ENCODE data around the gene PTTG1IP2.

Gene PTTG1IP2

GRCh38 chr7:90483251-90483650 is 13.8 kb downstream of the PTTG1IP2 start:
- DNase-seq: no peak
- WGBS (ENCODE audit: insufficient coverage): 100% methylated on average over 1 of the region's 1 CpG

GRCh38 chr7:90484706-90485105 is 15.3 kb downstream of the PTTG1IP2 start:
- Histone ChIP-seq H3K36me3 (ENCODE audit: control insufficient read depth in 4 of 4, insufficient read depth in 4 of 4, low read length in 3 of 4) (no peaks in the 10 kb centered on the region), H3K4me3 (ENCODE audit: control insufficient read depth in 1 of 7, extremely low read depth in 1 of 7, insufficient read depth in 4 of 7, low read depth in 2 of 7, low read length in 6 of 7) (no peak overlapping the region), H3K9me3 (ENCODE audit: control extremely low read depth in 1 of 5, control insufficient read depth in 4 of 5, insufficient read depth in 2 of 5, low read depth in 1 of 5, low read length in 4 of 5) (no peaks in the 10 kb centered on the region), H3K4me1 (ENCODE audit: control extremely low read depth in 1 of 4, control insufficient read depth in 4 of 4, insufficient read depth in 4 of 4, low read length in 3 of 4) (no peaks in the 10 kb centered on the region), H3K27ac (ENCODE audit: insufficient read depth in 1 of 2, low read depth in 1 of 2, low read length in 2 of 2, poor library complexity in 1 of 2, severe bottlenecking in 2 of 2) (no peak overlapping the region), H3K27me3 (replicated peaks in 2 of 5; ENCODE audit: control insufficient read depth in 4 of 5, insufficient read depth in 5 of 5, low read length in 4 of 5) (peaks cover 0 to 2% (median 0%) of the 10 kb centered on the region in 5 experiments)
- no peak for DNase-seq
- CTCF ChIA-PET: no interaction called here
- POLR2A ChIA-PET: no interaction called here

More at GRCh38 chr7:90483251-90483650, 13.8 kb downstream of the PTTG1IP2 start:
- Histone ChIP-seq H3K36me3 (ENCODE audit: control insufficient read depth in 4 of 4, insufficient read depth in 4 of 4, low read length in 3 of 4) (no peaks in the 10 kb centered on the region), H3K27ac (ENCODE audit: insufficient read depth in 1 of 2, low read depth in 1 of 2, low read length in 2 of 2, poor library complexity in 1 of 2, severe bottlenecking in 2 of 2) (no peak overlapping the region), H3K27me3 (replicated peaks in 2 of 5; ENCODE audit: control insufficient read depth in 4 of 5, insufficient read depth in 5 of 5, low read length in 4 of 5) (peaks cover 0 to 2% (median 0%) of the 10 kb centered on the region in 5 experiments), H3K4me3 (ENCODE audit: control insufficient read depth in 1 of 7, extremely low read depth in 1 of 7, insufficient read depth in 4 of 7, low read depth in 2 of 7, low read length in 6 of 7) (no peak overlapping the region), H3K4me1 (ENCODE audit: control extremely low read depth in 1 of 4, control insufficient read depth in 4 of 4, insufficient read depth in 4 of 4, low read length in 3 of 4) (no peaks in the 10 kb centered on the region), H3K9me3 (ENCODE audit: control extremely low read depth in 1 of 5, control insufficient read depth in 4 of 5, insufficient read depth in 2 of 5, low read depth in 1 of 5, low read length in 4 of 5) (no peaks in the 10 kb centered on the region)
- CTCF ChIA-PET: no interaction called here
- POLR2A ChIA-PET: interaction anchor here (0.6 kb wide), 1 partner anchor 59 kb away, joined by 4 read pairs; no protein-coding TSS in a partner anchor

GRCh38 chr7:90485734-90486316 is 16.4 kb downstream of the PTTG1IP2 start:
- Histone ChIP-seq H3K4me3 (ENCODE audit: control insufficient read depth in 1 of 7, extremely low read depth in 1 of 7, insufficient read depth in 4 of 7, low read depth in 2 of 7, low read length in 6 of 7) (no peak overlapping the region), H3K4me1 (ENCODE audit: control extremely low read depth in 1 of 4, control insufficient read depth in 4 of 4, insufficient read depth in 4 of 4, low read length in 3 of 4) (no peaks in the 10 kb centered on the region), H3K36me3 (ENCODE audit: control insufficient read depth in 4 of 4, insufficient read depth in 4 of 4, low read length in 3 of 4) (no peaks in the 10 kb centered on the region), H3K9me3 (ENCODE audit: control extremely low read depth in 1 of 5, control insufficient read depth in 4 of 5, insufficient read depth in 2 of 5, low read depth in 1 of 5, low read length in 4 of 5) (no peaks in the 10 kb centered on the region), H3K27ac (ENCODE audit: insufficient read depth in 1 of 2, low read depth in 1 of 2, low read length in 2 of 2, poor library complexity in 1 of 2, severe bottlenecking in 2 of 2) (no peak overlapping the region), H3K27me3 (replicated peaks in 2 of 5; ENCODE audit: control insufficient read depth in 4 of 5, insufficient read depth in 5 of 5, low read length in 4 of 5) (peaks cover 0 to 2% (median 0%) of the 10 kb centered on the region in 5 experiments)
- DNase-seq: peak in 2 of 3 donors; percentile 4 to 13
- WGBS (ENCODE audit: insufficient coverage): 87% methylated on average over 6 of the region's 6 CpGs
- ChIA-PET CTCF (no interaction called here), POLR2A (no interaction called here)

- no peak overlapping the region for H3K27ac ChIP-seq (ENCODE audit: insufficient read depth in 1 of 2, low read depth in 1 of 2, low read length in 2 of 2, poor library complexity in 1 of 2, severe bottlenecking in 2 of 2)
- DNase-seq: no peak
- H3K4me3 ChIP-seq (ENCODE audit: control insufficient read depth in 1 of 7, extremely low read depth in 1 of 7, insufficient read depth in 4 of 7, low read depth in 2 of 7, low read length in 6 of 7): no peak overlapping the region
- ChIA-PET POLR2A (no interaction called here), CTCF (no interaction called here)
- no peaks in the 10 kb centered on the region for H3K4me1 ChIP-seq (ENCODE audit: control extremely low read depth in 1 of 4, control insufficient read depth in 4 of 4, insufficient read depth in 4 of 4, low read length in 3 of 4)
- H3K9me3 ChIP-seq (ENCODE audit: control extremely low read depth in 1 of 5, control insufficient read depth in 4 of 5, insufficient read depth in 2 of 5, low read depth in 1 of 5, low read length in 4 of 5): no peaks in the 10 kb centered on the region
- no peaks in the 10 kb centered on the region for H3K36me3 ChIP-seq (ENCODE audit: control insufficient read depth in 4 of 4, insufficient read depth in 4 of 4, low read length in 3 of 4)
- H3K27me3 ChIP-seq (replicated peaks in 2 of 5; ENCODE audit: control insufficient read depth in 4 of 5, insufficient read depth in 5 of 5, low read length in 4 of 5): peaks cover 0 to 2% (median 0%) of the 10 kb centered on the region in 5 experiments
- 100% methylated on average over 1 of the region's 2 CpGs for WGBS (ENCODE audit: insufficient coverage)
These were observed 18.4 kb downstream of the PTTG1IP2 start for GRCh38 chr7:90487808-90488207.

GRCh38 chr7:90488220-90488619 is 18.8 kb downstream of the PTTG1IP2 start:
- POLR2A ChIA-PET: no interaction called here
- Histone ChIP-seq H3K9me3 (ENCODE audit: control extremely low read depth in 1 of 5, control insufficient read depth in 4 of 5, insufficient read depth in 2 of 5, low read depth in 1 of 5, low read length in 4 of 5) (no peaks in the 10 kb centered on the region), H3K27ac (ENCODE audit: insufficient read depth in 1 of 2, low read depth in 1 of 2, low read length in 2 of 2, poor library complexity in 1 of 2, severe bottlenecking in 2 of 2) (no peak overlapping the region), H3K27me3 (replicated peaks in 2 of 5; ENCODE audit: control insufficient read depth in 4 of 5, insufficient read depth in 5 of 5, low read length in 4 of 5) (peaks cover 0 to 2% (median 0%) of the 10 kb centered on the region in 5 experiments), H3K4me1 (ENCODE audit: control extremely low read depth in 1 of 4, control insufficient read depth in 4 of 4, insufficient read depth in 4 of 4, low read length in 3 of 4) (no peaks in the 10 kb centered on the region), H3K36me3 (ENCODE audit: control insufficient read depth in 4 of 4, insufficient read depth in 4 of 4, low read length in 3 of 4) (no peaks in the 10 kb centered on the region), H3K4me3 (ENCODE audit: control insufficient read depth in 1 of 7, extremely low read depth in 1 of 7, insufficient read depth in 4 of 7, low read depth in 2 of 7, low read length in 6 of 7) (no peak overlapping the region)
- CTCF ChIA-PET: no interaction called here
- DNase-seq: no peak
- WGBS (ENCODE audit: insufficient coverage): no CpG with 5 or more reads among the region's 1 CpG

- Histone ChIP-seq H3K4me1 (ENCODE audit: control extremely low read depth in 1 of 4, control insufficient read depth in 4 of 4, insufficient read depth in 4 of 4, low read length in 3 of 4) (no peaks in the 10 kb centered on the region), H3K9me3 (ENCODE audit: control extremely low read depth in 1 of 5, control insufficient read depth in 4 of 5, insufficient read depth in 2 of 5, low read depth in 1 of 5, low read length in 4 of 5) (no peaks in the 10 kb centered on the region), H3K27me3 (replicated peaks in 2 of 5; ENCODE audit: control insufficient read depth in 4 of 5, insufficient read depth in 5 of 5, low read length in 4 of 5) (no peaks in the 10 kb centered on the region), H3K36me3 (ENCODE audit: control insufficient read depth in 4 of 4, insufficient read depth in 4 of 4, low read length in 3 of 4) (no peaks in the 10 kb centered on the region), H3K4me3 (ENCODE audit: control insufficient read depth in 1 of 7, extremely low read depth in 1 of 7, insufficient read depth in 4 of 7, low read depth in 2 of 7, low read length in 6 of 7) (no peak overlapping the region), H3K27ac (ENCODE audit: insufficient read depth in 1 of 2, low read depth in 1 of 2, low read length in 2 of 2, poor library complexity in 1 of 2, severe bottlenecking in 2 of 2) (no peak overlapping the region)
- POLR2A ChIA-PET: no interaction called here
- DNase-seq: no peak
- CTCF ChIA-PET: no interaction called here
- WGBS (ENCODE audit: insufficient coverage): 100% methylated on average over 5 of the region's 6 CpGs
These were observed 22.8 kb downstream of the PTTG1IP2 start for GRCh38 chr7:90492250-90492649.

- POLR2A ChIA-PET: no interaction called here
- WGBS (ENCODE audit: insufficient coverage): no CpG with 5 or more reads among the region's 1 CpG
These were observed 25.8 kb downstream of the PTTG1IP2 start for GRCh38 chr7:90495241-90495640.

More at GRCh38 chr7:90495241-90495640, 25.8 kb downstream of the PTTG1IP2 start:
- no peaks in the 10 kb centered on the region for H3K9me3 ChIP-seq (ENCODE audit: control extremely low read depth in 1 of 5, control insufficient read depth in 4 of 5, insufficient read depth in 2 of 5, low read depth in 1 of 5, low read length in 4 of 5)
- no peaks in the 10 kb centered on the region for H3K27me3 ChIP-seq (replicated peaks in 2 of 5; ENCODE audit: control insufficient read depth in 4 of 5, insufficient read depth in 5 of 5, low read length in 4 of 5)
- H3K4me3 ChIP-seq (ENCODE audit: control insufficient read depth in 1 of 7, extremely low read depth in 1 of 7, insufficient read depth in 4 of 7, low read depth in 2 of 7, low read length in 6 of 7): no peak overlapping the region
- no peak for DNase-seq
- no peak overlapping the region for H3K27ac ChIP-seq (ENCODE audit: insufficient read depth in 1 of 2, low read depth in 1 of 2, low read length in 2 of 2, poor library complexity in 1 of 2, severe bottlenecking in 2 of 2)
- CTCF ChIA-PET: no interaction called here
- H3K36me3 ChIP-seq (ENCODE audit: control insufficient read depth in 4 of 4, insufficient read depth in 4 of 4, low read length in 3 of 4): no peaks in the 10 kb centered on the region
- no peaks in the 10 kb centered on the region for H3K4me1 ChIP-seq (ENCODE audit: control extremely low read depth in 1 of 4, control insufficient read depth in 4 of 4, insufficient read depth in 4 of 4, low read length in 3 of 4)
